Measurements from ENCODE around the gene NUP88.

DNA sequence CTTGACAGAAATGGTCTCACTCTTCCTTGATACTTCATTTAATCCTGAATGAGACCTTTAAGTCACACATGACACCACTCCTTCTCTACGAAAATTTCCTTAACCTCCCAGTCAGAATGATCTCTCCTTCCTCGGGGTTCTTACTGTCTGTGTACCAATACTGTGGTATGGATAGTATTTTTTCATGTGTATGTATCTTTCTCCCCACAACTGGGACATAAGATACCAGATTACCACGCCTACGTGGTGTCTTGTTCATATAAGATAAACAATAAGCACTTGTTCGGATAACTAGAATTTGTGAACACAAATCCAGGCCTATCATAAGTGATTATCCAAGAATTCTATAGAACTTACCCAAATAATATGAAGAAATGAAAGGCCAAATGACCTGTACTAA is 11.3 kb downstream of the NUP88 start:
- no peak for TF ChIP-seq FOXM1 (IDR thresholded peaks at IDR 0.05; ENCODE audit: borderline replicate concordance)
- no peak for TF ChIP-seq SP1 (IDR thresholded peaks at IDR 0.05)
- no peak for TF ChIP-seq CTBP1 (IDR thresholded peaks at IDR 0.05; ENCODE audit: borderline replicate concordance)
- no peak for TF ChIP-seq ZNF384 (IDR thresholded peaks at IDR 0.05)
- TF ChIP-seq ELF4 (IDR thresholded peaks at IDR 0.05), result no peak
- TF ChIP-seq NFRKB (IDR thresholded peaks at IDR 0.05), result no peak
- TF ChIP-seq, protein P1, sequence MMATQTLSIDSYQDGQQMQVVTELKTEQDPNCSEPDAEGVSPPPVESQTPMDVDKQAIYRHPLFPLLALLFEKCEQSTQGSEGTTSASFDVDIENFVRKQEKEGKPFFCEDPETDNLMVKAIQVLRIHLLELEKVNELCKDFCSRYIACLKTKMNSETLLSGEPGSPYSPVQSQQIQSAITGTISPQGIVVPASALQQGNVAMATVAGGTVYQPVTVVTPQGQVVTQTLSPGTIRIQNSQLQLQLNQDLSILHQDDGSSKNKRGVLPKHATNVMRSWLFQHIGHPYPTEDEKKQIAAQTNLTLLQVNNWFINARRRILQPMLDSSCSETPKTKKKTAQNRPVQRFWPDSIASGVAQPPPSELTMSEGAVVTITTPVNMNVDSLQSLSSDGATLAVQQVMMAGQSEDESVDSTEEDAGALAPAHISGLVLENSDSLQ (IDR thresholded peaks at IDR 0.05), result no peak
- no peak for TF ChIP-seq FOXA1 (IDR thresholded peaks at IDR 0.05)
- no peak for TF ChIP-seq LEF1 (IDR thresholded peaks at IDR 0.05; ENCODE audit: borderline replicate concordance)
- no peak for TF ChIP-seq TARDBP (IDR thresholded peaks at IDR 0.05)
- no peak for TF ChIP-seq ARNT (IDR thresholded peaks at IDR 0.05)
- no peak for TF ChIP-seq BHLHE40 (IDR thresholded peaks at IDR 0.05; ENCODE audit: borderline replicate concordance)
- TF ChIP-seq L3MBTL2 (conservative IDR thresholded peaks at IDR 0.05), result no peak
